ENCODE data around the gene OR52B2. TPM values are rescaled to one million over a fixed set of nuclear protein-coding genes. Genes with fewer than 3 reads are reported as not detected.

OR52B2 gene
- total RNA-seq, 1 experiment from 2014 or later: not detected

GRCh38 chr11:6194065-6194581 lies 24.0 kb upstream of the OR52B2 start:
- no peak for ATAC-seq
- POLR2A ChIA-PET (ENCODE audit: unreplicated experiment): no interaction called here

GRCh38 chr11:6191742-6192141 lies 21.6 kb upstream of the OR52B2 start:
- POLR2A ChIA-PET (ENCODE audit: unreplicated experiment): no interaction called here
- no peaks in the 10 kb centered on the region for H3F3A ChIP-seq (ENCODE audit: low read length, unreplicated experiment)
- CTCF ChIA-PET: no interaction called here

More at GRCh38 chr11:6194065-6194581, 24.0 kb upstream of the OR52B2 start:
- Histone ChIP-seq H3K36me3 (ENCODE audit: low read depth, low read length) (no peaks in the 10 kb centered on the region), H3K4me1 (ENCODE audit: insufficient read depth, low read length) (no peaks in the 10 kb centered on the region), H2AFZ (ENCODE audit: low read length) (no peak overlapping the region), H3K9me3 (ENCODE audit: low read length) (no peaks in the 10 kb centered on the region), H3K27ac (ENCODE audit: low read length) (no peak overlapping the region), H4K20me1 (ENCODE audit: low read length) (no peaks in the 10 kb centered on the region), H3K9me2 (replicated peaks; ENCODE audit: low read length) (no peaks in the 10 kb centered on the region), H3K4me2 (ENCODE audit: low read length) (no peak overlapping the region), H3K79me2 (ENCODE audit: low read length) (no peaks in the 10 kb centered on the region), H3K27me3 (ENCODE audit: low read length) (no peaks in the 10 kb centered on the region; the same call in 1 of the 2 replicates), H3K4me3 (ENCODE audit: low read length) (no peak overlapping the region), H3K9ac (ENCODE audit: low read length) (no peak overlapping the region), H3F3A (ENCODE audit: low read length, unreplicated experiment) (no peaks in the 10 kb centered on the region)
- no peak for DNase-seq
- BruUV-seq (replicated peaks): no TSS peak
- CTCF ChIA-PET: no interaction called here
- intact Hi-C loops (cut with micrococcal nuclease): no loop called here
- no peak for TF ChIP-seq EZH2 (IDR thresholded peaks at IDR 0.05; ENCODE audit: low read length, unreplicated experiment)
- TF ChIP-seq EZH2phosphoT487 (IDR thresholded peaks at IDR 0.05; ENCODE audit: borderline replicate concordance, low read length): no peak
- TF ChIP-seq CTCF (conservative IDR thresholded peaks at IDR 0.05; ENCODE audit: low read depth, low read length): no peak

More at GRCh38 chr11:6191742-6192141, 21.6 kb upstream of the OR52B2 start:
- Histone ChIP-seq H4K20me1 (ENCODE audit: low read length) (no peaks in the 10 kb centered on the region), H3K9me3 (ENCODE audit: low read length) (no peaks in the 10 kb centered on the region), H2AFZ (ENCODE audit: low read length) (no peak overlapping the region), H3K36me3 (ENCODE audit: low read depth, low read length) (no peaks in the 10 kb centered on the region), H3K27me3 (ENCODE audit: low read length) (no peaks in the 10 kb centered on the region; the same call in 1 of the 2 replicates), H3K9me2 (replicated peaks; ENCODE audit: low read length) (no peaks in the 10 kb centered on the region), H3K4me2 (ENCODE audit: low read length) (no peak overlapping the region), H3K9ac (ENCODE audit: low read length) (no peak overlapping the region), H3K4me3 (ENCODE audit: low read length) (no peak overlapping the region), H3K27ac (ENCODE audit: low read length) (no peak overlapping the region), H3K79me2 (ENCODE audit: low read length) (no peaks in the 10 kb centered on the region), H3K4me1 (ENCODE audit: insufficient read depth, low read length) (no peaks in the 10 kb centered on the region)
- no peak for ATAC-seq
- TF ChIP-seq CTCF (conservative IDR thresholded peaks at IDR 0.05; ENCODE audit: low read depth, low read length) (no peak), EZH2 (IDR thresholded peaks at IDR 0.05; ENCODE audit: low read length, unreplicated experiment) (no peak), EZH2phosphoT487 (IDR thresholded peaks at IDR 0.05; ENCODE audit: borderline replicate concordance, low read length) (no peak)
- BruUV-seq (replicated peaks): no TSS peak
- DNase-seq: no peak
- intact Hi-C loops (cut with micrococcal nuclease): no loop called here

All from PC-3 (cell line).